Measurements from ENCODE around the gene RBM42.
"Not testable (repeated sequence)": the region's sequence is repeated elsewhere in the genome, so short reads cannot be mapped to it uniquely, and the experiment has no call there.

Gene RBM42

GRCh38 chr19:35654828-35655227, 26.0 kb downstream of the RBM42 start:
- not testable (repeated sequence) for DNase-seq (ENCODE audit: low spot score)

- DNase-seq (ENCODE audit: low spot score), result no peak
Observed at GRCh38 chr19:35655600-35655999, 26.8 kb downstream of the RBM42 start.

- DNase-seq (ENCODE audit: low spot score), result no peak
Observed at GRCh38 chr19:35656700-35657099, 27.9 kb downstream of the RBM42 start.

- DNase-seq (ENCODE audit: low spot score), result no peak
Observed at GRCh38 chr19:35657904-35658700, 29.3 kb downstream of the RBM42 start.

GRCh38 chr19:35661995-35662340, 33.1 kb downstream of the RBM42 start:
- DNase-seq (ENCODE audit: low spot score), result no peak

- no peak for DNase-seq (ENCODE audit: low spot score)
Observed at GRCh38 chr19:35663981-35664380, 35.1 kb downstream of the RBM42 start.

- no peak for DNase-seq (ENCODE audit: low spot score)
Observed at GRCh38 chr19:35665157-35665556, 36.3 kb downstream of the RBM42 start.

- DNase-seq (ENCODE audit: low spot score), result no peak
Observed at GRCh38 chr19:35665604-35666003, 36.8 kb downstream of the RBM42 start.

- no peak for DNase-seq (ENCODE audit: low spot score)
Observed at GRCh38 chr19:35666251-35666913, 37.5 kb downstream of the RBM42 start, which contains the start of gene UPK1A. UPK1A (plus strand) TSS chr19:35666517; CDS start chr19:35666813, 296 bp downstream.

GRCh38 chr19:35669566-35669965, 40.7 kb downstream of the RBM42 start:
- DNase-seq (ENCODE audit: low spot score), result no peak

GRCh38 chr19:35669974-35670373, 41.1 kb downstream of the RBM42 start:
- DNase-seq (ENCODE audit: low spot score), result no peak

- DNase-seq (ENCODE audit: low spot score), result no peak
Observed at GRCh38 chr19:35670686-35671085, 41.9 kb downstream of the RBM42 start.

GRCh38 chr19:35671818-35672217, 43.0 kb downstream of the RBM42 start:
- DNase-seq (ENCODE audit: low spot score), result no peak

- peak; percentile 43 for DNase-seq (ENCODE audit: low spot score)
Observed at GRCh38 chr19:35673121-35673804, 44.4 kb downstream of the RBM42 start.

- DNase-seq (ENCODE audit: low spot score), result no peak
Observed at GRCh38 chr19:35675589-35676140, 46.8 kb downstream of the RBM42 start.

Measured in CD4-positive, alpha-beta T cell treated with Interleukin-2 at 100 ng/mL for 4 hours (primary cell).